PC-3 (cell line): ENCODE results near the gene USP33. TPM values are rescaled to one million over a fixed set of nuclear protein-coding genes. Genes with fewer than 3 reads are reported as not detected.
"Not testable (repeated sequence)": the region's sequence is repeated elsewhere in the genome, so short reads cannot be mapped to it uniquely, and the experiment has no call there.

Source experiments
- ATAC-seq: fragments of 200-7000 bp; cut with Tn5 transposase; 2 replicates; pipeline ENCODE4 v1.9.1; 2020; ENCODE audit warnings: mild to moderate bottlenecking, moderate library complexity
- BruUV-seq: library from RNA; stranded (reverse); fragments of 400-500 nt; replicated peaks from 2 replicates; lab custom pipeline; 2021; lab: Mats Ljungman, UMichigan
- CTCF ChIA-PET: fragments of 300-600 bp; sonication (Branson Sonifier 250); formaldehyde crosslinking; loops from one replicate; lab custom pipeline; 2022; ENCODE audit warnings: antibody characterized with exemption; lab: Charles Lee
- POLR2A ChIA-PET: fragments of 300-600 bp; sonication (Branson Sonifier 250); formaldehyde crosslinking; loops from one replicate; lab custom pipeline; 2022; ENCODE audit warnings: antibody characterized with exemption; ENCODE audit not compliant: unreplicated experiment; lab: Charles Lee
- DNase-seq: peaks from one replicate; pipeline ENCODE4 v3.0.0-alpha.2; 2015
- H2AFZ ChIP-seq: fragments of 300-600 bp; sonication (generic); 2 replicates; pipeline ENCODE4 v1.6.0; 2016; ENCODE audit warnings: antibody characterized with exemption, low read length
- H3F3A ChIP-seq: fragments of 300-600 bp; sonication (generic); one replicate; pipeline ENCODE4 v1.6.0; 2017; ENCODE audit warnings: antibody characterized with exemption, low read length, control low read depth, mild to moderate bottlenecking; ENCODE audit not compliant: unreplicated experiment
- H3K27ac ChIP-seq: fragments of 300-600 bp; sonication (generic); 2 replicates; pipeline ENCODE4 v1.5.1; 2016; ENCODE audit warnings: mild to moderate bottlenecking, low read length
- H3K27me3 ChIP-seq: fragments of 300-600 bp; sonication (generic); 2 replicates; pipeline ENCODE4 v1.6.1; 2016; ENCODE audit warnings: low read length, mixed read lengths
- H3K36me3 ChIP-seq: fragments of 300-600 bp; sonication (generic); 2 replicates; pipeline ENCODE4 v1.6.1; 2016; ENCODE audit warnings: low read depth, mixed run types, low read length, mixed read lengths
- H3K4me1 ChIP-seq: fragments of 300-600 bp; sonication (generic); 2 replicates; pipeline ENCODE4 v1.5.1; 2016; ENCODE audit warnings: low read length; ENCODE audit not compliant: insufficient read depth
- H3K4me2 ChIP-seq: fragments of 300-600 bp; sonication (generic); 2 replicates; pipeline ENCODE4 v1.6.0; 2016; ENCODE audit warnings: low read length
- H3K4me3 ChIP-seq: fragments of 300-600 bp; sonication (generic); 2 replicates; pipeline ENCODE4 v1.5.1; 2016; ENCODE audit warnings: mild to moderate bottlenecking, low read length, mixed read lengths
- H3K79me2 ChIP-seq: fragments of 300-600 bp; sonication (generic); 2 replicates; pipeline ENCODE4 v1.6.1; 2017; ENCODE audit warnings: low read length, mixed read lengths
- H3K9ac ChIP-seq: fragments of 300-600 bp; sonication (generic); 2 replicates; pipeline ENCODE4 v1.6.0; 2016; ENCODE audit warnings: mild to moderate bottlenecking, low read length
- H3K9me2 ChIP-seq: fragments of 300-600 bp; sonication (generic); replicated peaks from 2 replicates; pipeline ENCODE4 v1.6.1; 2016; ENCODE audit warnings: mixed run types, low read length, mixed read lengths
- H3K9me3 ChIP-seq: fragments of 300-600 bp; sonication (generic); 2 replicates; pipeline ENCODE4 v1.6.1; 2016; ENCODE audit warnings: low read length, mixed read lengths
- H4K20me1 ChIP-seq: fragments of 300-600 bp; sonication (generic); 2 replicates; pipeline ENCODE4 v1.6.1; 2016; ENCODE audit warnings: low read length, mixed read lengths
- CTCF ChIP-seq: fragments of 300-600 bp; sonication (generic); conservative IDR thresholded peaks from 2 replicates; pipeline ENCODE4 v1.5.1; 2017; ENCODE audit warnings: antibody characterized with exemption, low read depth, mild to moderate bottlenecking, low read length
- EZH2 ChIP-seq: fragments of 300-600 bp; sonication (generic); IDR thresholded peaks from one replicate; pipeline ENCODE4 v1.6.1; 2017; ENCODE audit warnings: antibody characterized with exemption, mild to moderate bottlenecking, low read length; ENCODE audit not compliant: unreplicated experiment
- EZH2phosphoT487 ChIP-seq: fragments of 300-600 bp; sonication (generic); IDR thresholded peaks from 2 replicates; pipeline ENCODE4 v1.6.1; 2018; ENCODE audit warnings: mild to moderate bottlenecking, antibody characterized with exemption, low read length, borderline replicate concordance
- intact Hi-C: fragments of 100-400 bp; cut with micrococcal nuclease; formaldehyde crosslinking; loops from 2 replicates; pipeline ENCODE4 v1.9.0; 2023
- total RNA-seq: library from RNA; depleted of rRNA; stranded (reverse); fragments of >200 nt; gene quantifications from 2 replicates; pipeline ENCODE4 v1.2.3, GENCODE V29; 2014

USP33 gene
- total RNA-seq, 1 experiment from 2014 or later = 42.6 TPM

GRCh38 chr1:77757603-77758002 lies 2.0 kb downstream of the USP33 start:
- Histone ChIP-seq H3K9me2 (no peaks in the 10 kb centered on the region), H3K4me3 (peak overlapping the region; percentile 81), H3K4me1 (peaks cover 26% of the 10 kb centered on the region), H3K9me3 (no peaks in the 10 kb centered on the region), H3K9ac (peak overlapping the region; percentile 89; the same call in 1 of the 2 replicates), H4K20me1 (peaks cover 14% of the 10 kb centered on the region), H3F3A (peaks cover 9% of the 10 kb centered on the region), H3K36me3 (no peaks in the 10 kb centered on the region), H3K4me2 (peak overlapping the region; percentile 84), H3K79me2 (peaks cover 70% of the 10 kb centered on the region), H2AFZ (no peak overlapping the region), H3K27ac (no peak overlapping the region), H3K27me3 (no peaks in the 10 kb centered on the region)
- no peak for DNase-seq
- no TSS peak for BruUV-seq
- ATAC-seq = no peak
- POLR2A ChIA-PET = no interaction called here
- TF ChIP-seq EZH2 = no peak
- intact Hi-C loops = loop anchor here (5.0 to 10.0 kb wide), 2 partner anchors 67 to 145 kb away; no protein-coding TSS in a partner anchor
- CTCF ChIA-PET = interaction anchor here (0.6 kb wide), 1 partner anchor 131 kb away, joined by 3 read pairs; the partner anchor contains the start of gene NEXN

- no peak for TF ChIP-seq CTCF
- TF ChIP-seq EZH2 = no peak
- no peak for TF ChIP-seq EZH2phosphoT487
- H3K9me3 ChIP-seq = no peaks in the 10 kb centered on the region
- ATAC-seq (no peak), DNase-seq (peak; percentile 33)
- peak overlapping the region; percentile 84 for H3K4me2 ChIP-seq
- no peaks in the 10 kb centered on the region for H3K27me3 ChIP-seq
- no TSS peak for BruUV-seq
- H3K9me2 ChIP-seq = no peaks in the 10 kb centered on the region
- CTCF ChIA-PET = interaction anchor here (0.6 kb wide), 1 partner anchor 131 kb away, joined by 3 read pairs; the partner anchor contains the start of gene NEXN
- H4K20me1 ChIP-seq = peaks cover 14% of the 10 kb centered on the region
- peaks cover 21% of the 10 kb centered on the region for H3K4me1 ChIP-seq
- POLR2A ChIA-PET = no interaction called here
- peaks cover 74% of the 10 kb centered on the region for H3K79me2 ChIP-seq
- H3F3A ChIP-seq = peaks cover 4% of the 10 kb centered on the region
- intact Hi-C loops = loop anchor here (5.0 to 10.0 kb wide), 2 partner anchors 68 to 145 kb away; no protein-coding TSS in a partner anchor
- no peak overlapping the region for H3K27ac ChIP-seq
- no peak overlapping the region for H2AFZ ChIP-seq
- H3K4me3 ChIP-seq = peak overlapping the region; percentile 81
- H3K9ac ChIP-seq = peak overlapping the region; percentile 89; the same call in 1 of the 2 replicates
- no peaks in the 10 kb centered on the region for H3K36me3 ChIP-seq
These were observed 2.5 kb downstream of the USP33 start for GRCh38 chr1:77757066-77757584.

- peak overlapping the region; percentile 84 for H3K4me2 ChIP-seq
- H3K4me1 ChIP-seq = peaks cover 14% of the 10 kb centered on the region
- H3K27ac ChIP-seq = no peak overlapping the region
- ChIA-PET CTCF (interaction anchor here (0.6 kb wide), 2 partner anchors 54 to 144 kb away, joined by 3 to 10 read pairs; no protein-coding TSS in a partner anchor), POLR2A (no interaction called here)
- no peaks in the 10 kb centered on the region for H3K9me3 ChIP-seq
- no peaks in the 10 kb centered on the region for H3K36me3 ChIP-seq
- TF ChIP-seq EZH2 (no peak), CTCF (no peak), EZH2phosphoT487 (no peak)
- H3K4me3 ChIP-seq = no peak overlapping the region
- no peaks in the 10 kb centered on the region for H3K27me3 ChIP-seq
- H3K9ac ChIP-seq = no peak overlapping the region
- peaks cover 83% of the 10 kb centered on the region for H3K79me2 ChIP-seq
- H3K9me2 ChIP-seq = no peaks in the 10 kb centered on the region
- ATAC-seq (no peak), DNase-seq (no peak)
- H3F3A ChIP-seq = no peaks in the 10 kb centered on the region
- H4K20me1 ChIP-seq = peaks cover 14% of the 10 kb centered on the region
- H2AFZ ChIP-seq = no peak overlapping the region
- intact Hi-C loops = loop anchor here (5.0 to 10.0 kb wide), 2 partner anchors 69 to 146 kb away; no protein-coding TSS in a partner anchor
- no TSS peak for BruUV-seq
These were observed 3.4 kb downstream of the USP33 start for GRCh38 chr1:77756052-77756754.

- H3K27me3 ChIP-seq, H3K36me3 ChIP-seq, H3F3A ChIP-seq, intact Hi-C loops, H3K4me3 ChIP-seq, BruUV-seq, H3K4me1 ChIP-seq, H3K27ac ChIP-seq, H3K9me2 ChIP-seq, H4K20me1 ChIP-seq, H2AFZ ChIP-seq, POLR2A ChIA-PET, H3K9me3 ChIP-seq, ATAC-seq, H3K9ac ChIP-seq, DNase-seq, H3K4me2 ChIP-seq: not testable (repeated sequence)
- H3K79me2 ChIP-seq = peaks cover 81% of the 10 kb centered on the region
- CTCF ChIA-PET = interaction anchor here (0.6 kb wide), 1 partner anchor 12 kb away, joined by 7 read pairs; no protein-coding TSS in a partner anchor
These were observed 10.2 kb downstream of the USP33 start for GRCh38 chr1:77749489-77749888.
